Epithelial cell of esophagus (primary cell): ENCODE data around the gene CREB5.

Experiments
- DNase-seq: peaks from one replicate; pipeline ENCODE4 v3.0.0; 2010; ENCODE audit warnings: low read depth
- H3K4me3 ChIP-seq: 2 replicates; pipeline ENCODE4 v1.5.1; 2011; ENCODE audit warnings: mild to moderate bottlenecking, low read length, control low read depth
- TF ChIP-seq, protein P1 (sequence below): IDR thresholded peaks from 2 replicates; pipeline ENCODE4 v1.5.1; 2011; ENCODE audit warnings: low read depth, mild to moderate bottlenecking, low read length, control low read depth, inconsistent platforms; ENCODE audit not compliant: insufficient read depth; ENCODE audit errors: missing control alignments

Gene CREB5

DNA sequence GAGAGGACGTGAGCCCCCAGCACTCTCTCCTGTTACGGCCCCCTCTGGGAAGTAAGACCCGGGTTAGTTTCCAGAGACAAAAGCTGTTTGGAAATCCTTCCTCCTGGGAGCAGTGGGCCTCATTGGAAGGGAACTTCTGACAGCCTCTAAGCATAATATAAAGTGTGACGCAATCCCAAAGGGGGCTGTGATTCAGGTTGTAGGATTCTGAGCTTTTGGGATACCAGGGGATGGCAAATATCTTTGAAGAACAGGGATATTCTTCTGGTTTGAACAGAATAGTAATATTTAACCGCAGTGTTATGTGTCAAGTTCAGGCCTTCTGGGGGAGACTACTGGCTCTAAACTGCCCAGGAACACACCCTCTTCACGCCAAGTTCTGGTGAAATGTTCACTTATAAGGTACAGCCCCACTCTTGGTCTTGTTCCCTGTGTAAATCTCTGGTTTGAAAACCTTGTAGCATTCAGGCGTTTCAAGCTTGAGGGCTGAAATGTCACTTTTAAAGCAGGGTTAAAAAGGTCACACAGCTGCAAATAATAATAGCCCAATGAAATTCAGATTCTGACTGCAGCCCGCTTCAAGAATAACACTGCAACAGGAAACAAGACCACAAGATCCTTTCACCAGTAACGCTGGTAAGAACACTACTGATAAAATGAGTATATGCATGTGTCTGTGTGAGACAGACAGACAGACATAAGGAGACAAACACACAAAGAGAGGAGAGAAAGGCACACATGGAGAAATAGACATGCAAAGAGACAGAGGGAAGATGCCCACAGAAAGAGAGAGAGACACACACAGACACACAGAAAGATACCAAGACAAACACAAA is 69.0 kb downstream of the CREB5 start:
- TF ChIP-seq, protein P1, sequence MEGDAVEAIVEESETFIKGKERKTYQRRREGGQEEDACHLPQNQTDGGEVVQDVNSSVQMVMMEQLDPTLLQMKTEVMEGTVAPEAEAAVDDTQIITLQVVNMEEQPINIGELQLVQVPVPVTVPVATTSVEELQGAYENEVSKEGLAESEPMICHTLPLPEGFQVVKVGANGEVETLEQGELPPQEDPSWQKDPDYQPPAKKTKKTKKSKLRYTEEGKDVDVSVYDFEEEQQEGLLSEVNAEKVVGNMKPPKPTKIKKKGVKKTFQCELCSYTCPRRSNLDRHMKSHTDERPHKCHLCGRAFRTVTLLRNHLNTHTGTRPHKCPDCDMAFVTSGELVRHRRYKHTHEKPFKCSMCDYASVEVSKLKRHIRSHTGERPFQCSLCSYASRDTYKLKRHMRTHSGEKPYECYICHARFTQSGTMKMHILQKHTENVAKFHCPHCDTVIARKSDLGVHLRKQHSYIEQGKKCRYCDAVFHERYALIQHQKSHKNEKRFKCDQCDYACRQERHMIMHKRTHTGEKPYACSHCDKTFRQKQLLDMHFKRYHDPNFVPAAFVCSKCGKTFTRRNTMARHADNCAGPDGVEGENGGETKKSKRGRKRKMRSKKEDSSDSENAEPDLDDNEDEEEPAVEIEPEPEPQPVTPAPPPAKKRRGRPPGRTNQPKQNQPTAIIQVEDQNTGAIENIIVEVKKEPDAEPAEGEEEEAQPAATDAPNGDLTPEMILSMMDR = no peak
- no peak for DNase-seq

GRCh38 chr7:28483112-28483511 is 70.8 kb downstream of the CREB5 start:
- TF ChIP-seq, protein P1 = no peak
- H3K4me3 ChIP-seq = no peak overlapping the region
- no peak for DNase-seq

More for the DNA sequence above, 69.0 kb downstream of the CREB5 start:
- no peak overlapping the region for H3K4me3 ChIP-seq

DNA sequence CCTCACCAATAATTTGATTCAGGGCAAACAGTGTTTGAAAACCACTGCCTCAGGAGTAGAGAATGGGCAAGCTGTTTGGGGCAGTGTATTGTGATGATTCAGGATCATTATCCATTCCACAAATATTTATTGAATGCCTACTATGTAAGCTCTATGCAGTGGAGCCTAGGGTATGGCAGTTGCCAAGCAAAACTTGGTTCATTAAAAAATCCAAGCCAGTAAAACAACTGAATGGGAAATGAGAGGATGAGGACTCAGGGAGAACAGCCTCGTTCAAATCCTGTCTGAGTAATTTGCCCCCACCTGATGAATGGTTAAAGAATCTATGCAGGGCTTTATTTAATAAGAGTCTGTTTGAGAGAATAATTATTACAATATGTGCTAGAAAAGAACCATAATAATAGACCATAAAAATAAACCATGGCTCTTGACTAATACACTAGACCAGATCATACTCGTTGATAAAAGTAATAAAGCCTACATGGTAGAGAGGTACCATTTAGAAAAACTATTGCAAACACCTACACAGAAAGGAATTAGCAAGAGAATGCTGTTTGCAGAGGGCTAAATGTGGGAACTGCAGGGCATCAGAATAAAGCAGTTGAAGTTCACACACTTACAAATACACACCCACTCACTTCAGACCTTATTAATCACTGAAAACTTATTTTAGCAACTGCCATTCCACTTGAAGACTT is 71.7 kb downstream of the CREB5 start:
- no peak overlapping the region for H3K4me3 ChIP-seq
- DNase-seq = peak; percentile 34
- TF ChIP-seq, protein P1 = no peak

GRCh38 chr7:28484606-28484935 is 72.3 kb downstream of the CREB5 start:
- TF ChIP-seq, protein P1 = no peak
- DNase-seq = no peak
- H3K4me3 ChIP-seq = no peak overlapping the region

DNA sequence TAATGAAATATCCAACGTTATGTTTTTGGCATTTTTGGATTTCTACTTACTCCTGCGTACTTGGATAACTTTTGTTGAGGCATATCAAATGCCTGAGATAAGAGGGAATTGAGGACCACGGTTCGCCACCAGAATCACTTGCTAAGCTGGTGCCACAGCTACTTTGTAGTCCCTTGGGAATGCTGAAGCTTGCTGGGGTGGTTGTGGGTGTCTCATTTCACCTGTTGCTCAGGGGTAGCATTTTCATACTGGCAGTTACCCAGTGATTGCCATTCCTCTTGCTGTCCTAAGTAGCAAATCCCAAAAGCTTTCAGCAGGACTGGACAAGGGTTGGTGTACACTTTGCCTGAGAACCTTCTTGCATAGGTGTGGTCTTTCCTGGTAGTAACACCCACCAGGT is 75.2 kb downstream of the CREB5 start:
- DNase-seq = no peak
- no peak overlapping the region for H3K4me3 ChIP-seq
- TF ChIP-seq, protein P1 = no peak

DNA sequence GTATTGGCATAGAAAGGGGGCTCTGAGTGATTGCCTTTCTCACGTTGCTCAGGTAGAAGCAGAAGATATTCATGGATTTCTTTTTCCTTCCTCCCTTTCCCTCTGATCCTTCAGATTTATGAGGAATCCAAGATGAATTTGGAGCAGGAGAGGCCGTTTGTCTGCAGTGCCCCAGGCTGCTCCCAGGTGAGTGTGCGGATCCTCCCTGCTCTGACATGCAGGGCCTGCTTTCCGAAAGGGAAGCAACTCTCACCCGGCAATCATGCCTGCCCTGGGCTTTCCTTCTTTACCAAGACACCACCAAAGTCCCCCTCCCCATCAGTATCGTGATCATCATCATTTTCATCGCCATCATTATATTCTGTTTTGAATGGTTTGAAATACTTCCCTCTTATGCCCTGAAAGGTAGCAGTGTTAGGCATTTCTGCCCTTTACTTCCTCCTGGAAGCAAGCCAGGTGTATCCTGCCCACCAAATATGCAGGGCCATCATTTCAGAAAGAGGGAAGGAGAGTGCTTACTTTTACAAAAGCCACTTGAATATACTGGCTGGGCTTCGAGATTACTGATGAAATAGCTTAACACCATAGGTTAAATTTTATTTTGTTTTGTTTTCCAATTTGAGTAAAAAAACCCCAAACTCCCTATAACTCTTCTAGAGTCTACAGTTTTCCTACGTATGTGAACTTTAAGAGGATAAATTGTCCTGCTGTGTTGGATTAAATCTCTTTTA is 75.9 kb downstream of the CREB5 start:
- TF ChIP-seq, protein P1 = no peak
- H3K4me3 ChIP-seq = no peak overlapping the region

More for the DNA sequence above, 75.9 kb downstream of the CREB5 start:
- peak; percentile 77 for DNase-seq
